WTC11 (cell line): ENCODE results near the gene GALNT2.

Experiments
- ATF3 ChIP-seq: sonication (generic); formaldehyde crosslinking; conservative IDR thresholded peaks from 2 replicates; pipeline ENCODE4 v1.8.1; 2022; ENCODE audit warnings: mild to moderate bottlenecking, missing genetic modification reagents
- CTCF ChIP-seq: fragments of 200-600 bp; IDR thresholded peaks from 2 replicates; pipeline ENCODE4 v1.8.0; 2022; ENCODE audit warnings: antibody characterized with exemption
- EMX1 ChIP-seq: fragments of 250-450 bp; sonication (Bioruptor Pico); IDR thresholded peaks from 2 replicates; pipeline ENCODE4 v1.8.0; 2021; ENCODE audit warnings: mild to moderate bottlenecking
- ESRRA ChIP-seq: sonication (generic); formaldehyde crosslinking; IDR thresholded peaks from 2 replicates; pipeline ENCODE4 v1.8.1; 2022; ENCODE audit warnings: mild to moderate bottlenecking, missing genetic modification reagents, borderline replicate concordance
- MAX ChIP-seq: sonication (generic); formaldehyde crosslinking; IDR thresholded peaks from 2 replicates; pipeline ENCODE4 v1.8.0; 2022; ENCODE audit warnings: mild to moderate bottlenecking, missing genetic modification reagents
- MLX ChIP-seq: sonication (generic); formaldehyde crosslinking; IDR thresholded peaks from 2 replicates; pipeline ENCODE4 v1.8.1; 2023; ENCODE audit warnings: mild to moderate bottlenecking, missing genetic modification reagents, moderate library complexity
- MXD4 ChIP-seq: fragments of 250-450 bp; sonication (Bioruptor Pico); IDR thresholded peaks from 2 replicates; pipeline ENCODE4 v1.8.0; 2021; ENCODE audit warnings: mild to moderate bottlenecking, moderate library complexity, borderline replicate concordance
- PRDM15 ChIP-seq: sonication (generic); formaldehyde crosslinking; IDR thresholded peaks from 2 replicates; pipeline ENCODE4 v1.8.0; 2022; ENCODE audit warnings: missing genetic modification reagents
- RELA ChIP-seq: sonication (generic); formaldehyde crosslinking; IDR thresholded peaks from 2 replicates; pipeline ENCODE4 v1.8.1; 2022; ENCODE audit warnings: missing genetic modification reagents, mild to moderate bottlenecking, borderline replicate concordance
- RORB ChIP-seq: fragments of 250-450 bp; sonication (Bioruptor Pico); IDR thresholded peaks from 2 replicates; pipeline ENCODE4 v1.9.0; 2021; ENCODE audit warnings: mild to moderate bottlenecking
- USF2 ChIP-seq: sonication (generic); formaldehyde crosslinking; IDR thresholded peaks from 2 replicates; pipeline ENCODE4 v1.8.1; 2023; ENCODE audit warnings: mild to moderate bottlenecking, missing genetic modification reagents, moderate library complexity
- ZNF423 ChIP-seq: fragments of 250-450 bp; sonication (Bioruptor Pico); IDR thresholded peaks from 2 replicates; pipeline ENCODE4 v2.1.2; 2022; ENCODE audit warnings: mild to moderate bottlenecking, moderate library complexity
- ZNF512 ChIP-seq: sonication (generic); formaldehyde crosslinking; IDR thresholded peaks from 2 replicates; pipeline ENCODE4 v1.8.1; 2022; ENCODE audit warnings: missing genetic modification reagents, borderline replicate concordance

GRCh38 chr1:230068621-230068873 lies 1.5 kb downstream of the GALNT2 start:
- TF ChIP-seq EMX1 (no peak), USF2 (CRISPR knock-in tag) (no peak), ZNF512 (CRISPR knock-in tag) (no peak), ESRRA (CRISPR knock-in tag) (no peak), PRDM15 (CRISPR knock-in tag) (no peak), MLX (CRISPR knock-in tag) (no peak), MAX (no peak), RORB (CRISPR knock-in tag) (no peak), ZNF423 (CRISPR knock-in tag) (no peak), CTCF (no peak), MXD4 (CRISPR knock-in tag) (no peak), RELA (CRISPR knock-in tag) (no peak), ATF3 (CRISPR knock-in tag) (no peak)
